NCI-H2081 (cell line): ENCODE results near the gene OTX1.
A peak's percentile ranks its signal among the peaks of the same experiment; 100 is the strongest.
"Not testable (repeated sequence)": the region's sequence is repeated elsewhere in the genome, so short reads cannot be mapped to it uniquely, and the experiment has no call there.

Experiments
- DNase-seq, 2 experiments: peaks; one replicate each; lab custom pipeline; 2025; lab: John Stamatoyannopoulos, UW

Gene OTX1

DNA sequence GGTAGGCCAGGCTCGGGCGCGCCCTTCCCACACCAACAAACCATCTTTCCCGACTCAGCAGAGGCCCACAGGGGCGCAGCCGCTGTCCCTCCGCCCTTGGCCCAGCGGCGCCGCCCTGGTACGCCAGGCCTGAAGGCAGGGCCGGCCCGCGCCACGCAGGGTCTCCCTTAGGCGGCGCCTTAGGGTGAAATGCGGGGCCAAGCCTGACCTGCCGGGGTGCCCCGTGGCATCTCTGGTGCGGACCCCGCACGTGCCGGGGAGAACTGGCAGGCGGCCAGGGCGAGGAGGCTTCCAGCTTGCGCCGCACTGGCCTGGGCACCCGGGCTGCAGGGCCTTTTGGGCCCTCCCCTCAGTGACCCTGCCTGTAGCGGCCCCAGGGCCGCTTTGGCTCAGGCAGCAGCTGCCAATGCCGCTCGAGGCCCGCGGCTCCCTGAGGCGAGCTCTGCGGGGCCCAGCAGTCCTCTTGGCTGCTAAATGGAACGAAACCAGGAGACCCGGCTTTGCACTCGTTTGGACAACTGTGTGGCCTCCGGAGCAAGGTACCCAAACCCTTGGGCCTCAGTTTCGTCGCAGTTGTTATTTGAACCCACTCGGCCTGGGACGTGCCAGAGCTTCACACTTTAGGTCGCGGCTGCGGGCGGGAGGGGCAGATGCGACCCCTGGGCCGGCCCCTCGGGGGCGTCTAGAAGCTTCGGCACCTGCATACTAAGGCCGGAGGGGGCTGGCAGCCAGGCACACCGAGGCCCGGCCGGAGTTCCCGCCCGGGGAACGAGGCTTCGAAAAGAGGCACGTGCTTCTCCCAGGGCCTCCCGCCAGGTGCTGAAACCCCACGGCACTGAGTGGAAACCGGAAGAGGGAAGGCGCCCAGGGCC, 8.5 kb downstream of the OTX1 start:
- no peak for DNase-seq

GRCh38 chr2:63059793-63060471, 9.3 kb downstream of the OTX1 start:
- DNase-seq: no peak

DNA sequence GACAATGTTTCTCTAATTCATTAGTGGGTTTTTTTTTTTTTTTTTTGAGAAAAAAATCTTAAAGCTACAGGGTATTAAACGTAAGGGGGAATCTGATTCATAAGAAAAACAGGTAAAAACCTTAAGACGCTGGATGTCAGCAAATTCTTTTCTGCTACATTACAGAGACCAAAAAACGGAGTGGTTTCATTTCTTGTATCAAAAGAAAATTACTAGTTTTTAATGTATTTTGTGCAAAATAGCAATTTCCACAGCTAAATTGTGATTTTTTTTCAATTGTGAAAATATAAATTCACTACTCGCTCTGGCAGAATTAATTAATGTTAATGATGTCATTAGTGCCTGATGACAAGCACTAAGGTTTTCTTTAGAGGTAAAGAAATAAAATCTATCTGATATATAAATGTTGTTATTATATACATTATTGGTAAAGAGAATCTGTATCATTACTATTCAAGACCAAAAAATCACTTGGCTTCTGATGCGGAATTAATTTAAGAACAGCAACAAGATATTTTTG, 9.9 kb downstream of the OTX1 start:
- no peak for DNase-seq

GRCh38 chr2:63064197-63064596, 13.6 kb downstream of the OTX1 start:
- DNase-seq: no peak

DNA sequence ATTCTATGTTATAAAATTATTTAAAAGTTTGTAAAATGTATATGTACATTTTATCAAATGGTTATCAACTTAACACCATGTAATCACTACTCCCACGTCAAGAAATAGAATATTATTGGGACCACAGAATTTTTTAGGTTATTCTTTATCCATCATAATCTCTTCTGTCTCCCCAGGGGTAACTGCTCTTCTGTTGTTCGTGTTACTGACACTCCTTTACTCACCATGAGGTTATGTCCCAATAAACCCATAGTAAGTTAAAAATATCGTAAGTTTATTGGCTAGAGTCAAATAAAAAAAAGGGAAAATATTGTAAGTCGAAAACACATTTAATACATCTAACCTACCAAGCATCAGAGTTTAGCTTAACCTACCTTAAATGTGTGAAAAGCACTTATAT, 14.0 kb downstream of the OTX1 start:
- no peak for DNase-seq

- DNase-seq: no peak
These were observed 15.6 kb downstream of the OTX1 start for GRCh38 chr2:63066265-63066664.

- no peak for DNase-seq
These were observed 16.2 kb downstream of the OTX1 start for GRCh38 chr2:63066838-63067237.

DNA sequence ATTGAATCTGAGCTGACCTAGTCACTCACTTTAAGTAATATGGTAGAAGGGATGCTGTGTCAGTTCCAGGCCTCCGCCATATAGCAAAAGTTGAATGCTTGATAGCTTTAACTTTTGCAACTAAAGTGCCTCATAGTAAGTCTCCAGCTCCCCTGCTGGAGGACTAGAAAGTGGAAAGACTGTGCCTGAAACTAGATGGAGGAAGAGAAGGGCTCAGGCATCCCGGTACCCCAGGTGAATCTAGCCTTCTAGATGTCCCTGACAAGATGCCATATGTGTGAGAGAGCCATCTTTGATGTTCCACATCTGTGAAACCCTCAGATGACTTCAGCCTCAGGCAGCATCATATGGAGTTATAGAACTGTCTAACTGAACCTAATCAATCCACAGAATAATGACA, 21.0 kb downstream of the OTX1 start:
- no peak for DNase-seq

DNA sequence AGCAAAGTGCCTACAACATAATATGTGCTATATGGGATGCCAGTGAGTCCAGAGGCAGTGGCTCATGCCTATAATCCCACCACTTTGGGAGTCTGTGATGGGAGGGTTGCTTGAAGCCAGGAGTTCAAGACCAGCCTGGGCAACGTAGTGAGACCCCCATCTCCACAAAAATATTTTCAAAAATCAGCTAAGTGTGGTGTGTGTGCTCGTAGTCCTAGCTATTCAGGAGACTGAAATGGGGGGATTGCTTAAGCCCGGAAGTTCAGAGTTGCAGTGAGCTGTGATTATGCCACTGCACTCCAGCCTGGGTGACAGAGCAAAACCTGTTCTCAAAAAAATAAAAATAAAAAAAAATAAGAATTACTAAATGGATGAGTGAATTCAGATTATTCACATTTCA, 23.4 kb downstream of the OTX1 start:
- DNase-seq: no peak

GRCh38 chr2:63074399-63074798, 23.8 kb downstream of the OTX1 start:
- DNase-seq: not testable (repeated sequence)

- DNase-seq: peak; percentile 15 to 28
These were observed 28.4 kb downstream of the OTX1 start for GRCh38 chr2:63078852-63079606.

DNA sequence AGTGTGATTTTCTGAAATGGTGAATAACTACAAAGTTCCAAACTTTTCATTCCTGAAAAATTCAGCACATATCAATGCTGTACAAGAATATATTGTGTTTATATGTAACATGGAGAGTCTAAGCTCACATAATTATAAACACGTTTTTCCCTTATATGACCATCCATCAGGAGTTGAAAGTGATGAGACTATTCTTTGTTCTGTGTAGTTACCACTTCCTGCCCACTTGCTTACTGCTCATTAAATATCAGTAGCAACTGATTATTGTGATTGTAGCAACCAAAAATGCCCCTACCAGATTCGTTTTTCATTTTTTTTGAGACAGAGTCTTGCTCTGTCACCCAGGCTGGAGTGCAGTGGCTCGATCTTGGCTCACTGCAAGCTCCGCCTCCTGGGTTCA, 30.8 kb downstream of the OTX1 start:
- DNase-seq: no peak

DNA sequence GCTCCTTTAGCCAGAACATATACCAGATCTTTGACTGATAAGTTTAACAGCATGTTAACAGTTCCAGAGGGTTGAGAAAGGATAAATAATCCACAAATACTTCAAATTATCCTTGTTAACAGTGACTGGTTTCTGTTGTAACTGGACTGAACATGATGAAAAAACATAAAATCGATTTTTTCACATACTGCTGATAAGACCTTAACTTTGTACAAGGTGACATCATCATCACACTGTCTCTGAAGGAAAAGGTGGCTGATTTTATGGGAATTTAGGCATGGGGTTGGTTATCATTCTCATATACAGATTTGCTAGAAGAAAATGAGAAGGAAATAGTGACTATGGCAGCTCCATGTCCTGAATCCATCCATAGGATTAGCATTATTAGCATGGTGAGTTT, 36.1 kb downstream of the OTX1 start:
- no peak for DNase-seq

DNA sequence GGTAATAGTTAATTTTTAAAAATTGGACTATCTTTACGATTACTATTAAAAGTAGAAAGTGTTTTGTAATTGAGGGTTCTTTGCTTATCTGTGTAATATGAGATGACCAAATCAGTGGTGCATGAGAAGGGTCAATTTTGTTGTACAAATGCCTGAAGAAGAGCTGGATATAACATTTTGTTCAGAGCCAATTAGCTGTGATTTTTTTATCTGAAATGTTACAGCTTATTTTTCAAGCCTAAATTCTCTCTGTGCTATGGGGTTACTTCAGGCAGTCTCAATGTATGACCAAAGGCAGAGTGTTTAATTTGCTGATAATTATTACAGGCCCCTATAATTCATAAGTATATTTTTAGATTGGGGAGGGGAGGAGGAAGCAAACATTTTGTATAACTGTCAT, 41.8 kb downstream of the OTX1 start:
- DNase-seq: no peak

GRCh38 chr2:63092857-63093256, 42.2 kb downstream of the OTX1 start:
- DNase-seq: no peak

- DNase-seq: no peak
These were observed 42.9 kb downstream of the OTX1 start for GRCh38 chr2:63093502-63093901.

- no peak for DNase-seq
These were observed 45.9 kb downstream of the OTX1 start for GRCh38 chr2:63096491-63096890.

GRCh38 chr2:63099032-63099431, 48.4 kb downstream of the OTX1 start:
- no peak for DNase-seq

GRCh38 chr2:63101954-63102353, 51.3 kb downstream of the OTX1 start:
- no peak for DNase-seq

GRCh38 chr2:63104482-63104881, 53.9 kb downstream of the OTX1 start:
- DNase-seq: no peak
